ENCODE results near the gene SRGAP3.
A peak's percentile ranks its signal among the peaks of the same experiment; 100 is the strongest.

The SRGAP3 gene

GRCh38 chr3:9008550-9009255 lies 240.7 kb downstream of the SRGAP3 start:
- DNase-seq, result no peak

- no peak for DNase-seq
Measured at GRCh38 chr3:9007928-9008327, 241.5 kb downstream of the SRGAP3 start.

- no peak for DNase-seq
Measured at GRCh38 chr3:9007213-9007612, 242.2 kb downstream of the SRGAP3 start.

- no peak for DNase-seq
Measured at GRCh38 chr3:9000041-9000440, 249.4 kb downstream of the SRGAP3 start.

GRCh38 chr3:8997151-8997550 lies 252.3 kb downstream of the SRGAP3 start:
- no peak for DNase-seq

GRCh38 chr3:8996681-8997121 lies 252.7 kb downstream of the SRGAP3 start:
- DNase-seq, result no peak

GRCh38 chr3:8996216-8996615 lies 253.2 kb downstream of the SRGAP3 start:
- no peak for DNase-seq

GRCh38 chr3:8994226-8994625 lies 255.2 kb downstream of the SRGAP3 start:
- no peak for DNase-seq

- DNase-seq, result no peak
Measured at GRCh38 chr3:8993331-8993730, 256.1 kb downstream of the SRGAP3 start.

GRCh38 chr3:8992854-8993253 lies 256.6 kb downstream of the SRGAP3 start:
- no peak for DNase-seq

- no peak for DNase-seq
Measured at GRCh38 chr3:8992199-8992598, 257.2 kb downstream of the SRGAP3 start.

- no peak for DNase-seq
Measured at GRCh38 chr3:8990266-8991215, 258.9 kb downstream of the SRGAP3 start.

GRCh38 chr3:8988791-8989558 lies 260.5 kb downstream of the SRGAP3 start:
- no peak for DNase-seq

- no peak for DNase-seq
Measured at GRCh38 chr3:8988384-8988655, 261.1 kb downstream of the SRGAP3 start.

GRCh38 chr3:8987645-8988383 lies 261.6 kb downstream of the SRGAP3 start:
- DNase-seq, result peak; percentile 47

- DNase-seq, result no peak
Measured at GRCh38 chr3:8987226-8987625, 262.2 kb downstream of the SRGAP3 start.

GRCh38 chr3:8986741-8987140 lies 262.7 kb downstream of the SRGAP3 start:
- DNase-seq, result no peak

- no peak for DNase-seq
Measured at GRCh38 chr3:8985876-8986275, 263.6 kb downstream of the SRGAP3 start.

GRCh38 chr3:8985411-8985831 lies 264.0 kb downstream of the SRGAP3 start:
- DNase-seq, result no peak

- DNase-seq, result no peak
Measured at GRCh38 chr3:8984526-8984925, 264.9 kb downstream of the SRGAP3 start.

- DNase-seq, result no peak
Measured at GRCh38 chr3:8984081-8984480, 265.4 kb downstream of the SRGAP3 start.

GRCh38 chr3:8983591-8983990 lies 265.9 kb downstream of the SRGAP3 start:
- no peak for DNase-seq

- DNase-seq, result no peak
Measured at GRCh38 chr3:8983026-8983425, 266.4 kb downstream of the SRGAP3 start.
